Cerebellar cortex (tissue), 1 donor: ENCODE measurements around the gene MET.
"Not testable (repeated sequence)": the region's sequence is repeated elsewhere in the genome, so short reads cannot be mapped to it uniquely, and the experiment has no call there.

Source experiments
- DNase-seq: peaks from one replicate; pipeline ENCODE4 v3.0.0-alpha.2; 2015; ENCODE audit warnings: low spot score

Gene MET

GRCh38 chr7:116727432-116728009 lies 55.5 kb downstream of the MET start:
- no peak for DNase-seq

DNA sequence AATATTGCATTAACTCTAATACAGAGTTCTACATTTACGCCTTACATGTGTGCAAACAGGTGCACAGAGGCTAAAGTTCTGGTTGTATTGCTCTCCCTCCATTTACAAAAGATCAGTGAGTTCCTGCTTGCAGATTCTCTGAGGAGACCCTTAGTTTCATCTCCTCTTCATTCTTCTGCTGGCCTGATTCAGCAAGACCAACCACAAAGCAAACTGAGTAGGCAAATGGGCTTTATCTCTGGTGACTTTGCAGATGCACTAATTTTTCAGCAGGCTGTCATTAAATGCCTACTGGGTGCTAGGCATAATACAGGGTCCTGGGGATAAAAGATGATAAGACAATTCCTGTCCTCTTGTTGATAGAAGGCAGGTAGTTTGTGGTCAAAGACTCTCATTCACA lies 56.4 kb downstream of the MET start:
- DNase-seq: no peak

- DNase-seq: no peak
Observed at GRCh38 chr7:116730097-116731022, 58.4 kb downstream of the MET start.

DNA sequence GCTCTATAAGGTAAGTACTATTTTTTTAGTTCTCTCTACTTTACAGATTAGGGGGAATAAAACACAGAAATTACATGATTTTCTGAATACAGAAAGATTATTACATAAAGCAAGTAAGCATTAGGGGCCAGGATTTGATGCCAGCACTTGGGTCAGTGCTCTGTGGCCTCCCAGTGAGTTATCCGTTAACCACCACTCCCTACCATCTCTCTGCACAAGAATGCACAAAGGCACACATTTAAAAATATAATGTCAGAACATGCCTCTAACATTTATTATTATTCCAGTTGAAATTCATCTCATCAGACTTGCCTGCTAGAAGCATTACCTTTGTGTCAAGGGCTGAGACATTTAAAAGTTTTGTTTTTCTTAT lies 59.0 kb downstream of the MET start:
- no peak for DNase-seq

DNA sequence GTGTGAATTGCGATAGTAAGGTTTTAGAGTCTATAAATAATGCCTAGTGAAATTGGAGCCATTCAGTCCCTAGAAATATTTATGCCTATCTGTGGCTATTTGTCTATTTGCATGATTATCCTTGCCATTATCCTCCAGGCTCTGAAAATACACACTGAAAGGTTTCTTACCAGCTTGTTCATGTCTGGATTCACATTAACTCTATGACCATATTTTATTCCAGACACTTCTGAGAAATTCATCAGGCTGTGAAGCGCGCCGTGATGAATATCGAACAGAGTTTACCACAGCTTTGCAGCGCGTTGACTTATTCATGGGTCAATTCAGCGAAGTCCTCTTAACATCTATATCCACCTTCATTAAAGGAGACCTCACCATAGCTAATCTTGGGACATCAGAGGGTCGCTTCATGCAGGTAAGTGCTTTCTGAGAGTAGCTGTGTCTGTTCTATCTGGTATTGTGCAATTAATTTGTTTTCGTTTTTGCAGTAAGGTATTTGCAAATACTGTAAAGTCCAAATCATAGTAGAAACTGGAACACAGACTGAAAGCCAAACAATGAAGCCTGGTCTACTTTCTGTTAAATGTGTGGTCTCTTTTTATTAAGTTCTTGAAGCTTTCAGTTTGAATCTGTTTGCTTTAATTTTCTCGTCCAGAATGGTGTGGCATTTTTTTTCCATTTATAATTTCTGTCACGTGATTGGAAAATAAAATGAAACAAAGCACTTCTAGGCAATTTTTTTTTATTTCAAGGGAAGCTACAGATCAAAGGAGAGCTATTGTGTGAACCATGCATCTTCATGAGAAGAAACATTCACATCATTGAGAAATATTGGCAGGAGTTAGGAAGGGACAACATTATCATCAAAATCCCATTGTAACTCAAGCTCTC lies 59.7 kb downstream of the MET start:
- DNase-seq: no peak

DNA sequence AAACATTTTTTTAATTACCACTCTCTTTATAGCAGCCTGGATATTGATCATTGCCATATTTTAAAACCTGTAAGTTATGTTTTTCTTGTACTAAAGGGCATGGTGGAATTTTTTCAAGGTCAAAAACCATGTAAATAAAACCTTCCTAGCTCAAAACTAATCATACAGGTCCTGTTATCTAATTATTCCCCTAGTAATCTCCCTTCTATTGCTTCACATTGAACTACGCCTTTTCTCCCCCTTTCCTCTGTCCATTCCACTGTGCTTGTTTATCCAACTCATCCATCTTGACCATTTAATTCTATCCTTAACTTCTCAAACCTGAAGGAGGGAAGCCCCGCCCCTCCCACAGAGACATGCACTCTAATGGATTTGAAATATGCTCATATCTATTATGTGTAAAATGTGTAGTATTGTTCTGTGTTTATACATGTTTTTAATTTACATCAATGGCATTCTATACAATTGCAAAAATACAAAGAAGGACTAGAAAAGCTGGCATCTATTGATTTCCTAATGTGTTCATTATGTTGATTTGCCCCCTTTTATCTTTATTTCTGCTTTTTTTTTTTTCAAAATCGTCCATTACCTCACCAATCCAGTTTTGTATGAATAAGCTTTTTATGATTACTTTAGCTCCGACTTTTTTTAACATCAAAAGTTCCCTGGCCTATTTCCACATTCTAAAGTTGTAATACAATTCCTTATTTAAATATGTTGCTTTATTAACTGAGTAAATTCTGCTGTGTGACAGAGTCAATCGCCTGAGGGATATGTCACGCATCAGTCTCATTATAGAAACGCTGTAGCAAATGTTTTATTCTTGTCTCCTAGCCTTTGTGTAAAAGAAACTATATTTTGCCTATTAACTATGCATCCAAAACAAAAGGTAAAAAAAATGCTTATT lies 61.0 kb downstream of the MET start:
- DNase-seq: no peak

- DNase-seq: no peak
Observed at GRCh38 chr7:116733924-116734580, 62.1 kb downstream of the MET start.

DNA sequence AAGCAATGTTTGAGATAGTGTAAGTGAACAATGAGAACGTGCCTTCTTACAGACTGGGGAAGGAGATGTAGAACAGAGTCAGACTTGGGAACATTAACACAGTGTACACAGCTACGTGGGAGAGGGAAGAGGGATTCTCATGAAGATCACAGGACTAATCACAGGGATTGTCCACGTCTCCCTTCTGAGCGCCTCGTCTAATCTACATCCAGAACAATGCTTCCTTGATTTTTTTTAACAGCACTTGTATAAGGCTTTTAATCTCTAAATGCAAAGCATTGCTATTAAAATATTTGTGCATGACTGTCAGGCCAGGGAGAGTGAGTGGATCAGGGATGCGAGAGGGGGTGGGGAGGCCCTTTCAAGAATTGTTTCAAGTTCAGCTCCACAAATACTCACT lies 62.7 kb downstream of the MET start:
- no peak for DNase-seq

DNA sequence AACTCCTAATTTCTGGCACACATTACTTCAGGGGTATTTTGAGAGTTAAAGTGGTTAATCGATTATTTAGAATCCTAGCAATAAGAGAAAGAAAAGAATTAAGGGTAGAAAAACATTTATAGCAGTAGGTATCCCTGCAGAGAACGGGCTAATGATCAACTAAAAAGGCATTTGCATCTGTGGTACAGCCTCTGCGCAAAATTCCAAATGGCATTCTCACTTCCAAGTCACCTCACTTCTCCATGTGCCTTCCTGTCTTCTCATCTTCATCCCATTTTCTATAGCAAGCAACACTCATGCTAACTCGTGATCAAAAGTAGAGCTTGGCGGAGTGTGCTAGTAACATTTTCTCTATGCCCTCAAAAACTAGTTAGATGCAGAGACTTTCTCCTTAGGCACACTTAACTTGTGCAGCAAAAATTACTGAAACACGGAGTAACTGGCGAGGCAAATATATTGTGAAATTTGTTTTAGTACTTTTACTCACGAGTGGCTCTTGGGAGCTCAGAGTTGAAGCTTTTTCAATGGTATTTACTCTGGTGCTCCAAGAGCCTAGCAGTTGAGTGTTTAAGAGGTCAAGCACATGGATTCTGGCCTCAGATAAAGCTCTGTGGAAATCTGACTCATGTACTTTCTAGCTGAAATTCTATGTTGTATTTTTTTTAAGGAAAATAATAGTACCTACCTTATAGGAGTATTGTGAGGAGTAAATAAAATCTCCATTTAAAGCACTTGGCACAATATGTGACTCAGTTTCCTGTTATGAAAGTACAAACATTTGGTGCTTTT lies 65.1 kb downstream of the MET start:
- DNase-seq: no peak

DNA sequence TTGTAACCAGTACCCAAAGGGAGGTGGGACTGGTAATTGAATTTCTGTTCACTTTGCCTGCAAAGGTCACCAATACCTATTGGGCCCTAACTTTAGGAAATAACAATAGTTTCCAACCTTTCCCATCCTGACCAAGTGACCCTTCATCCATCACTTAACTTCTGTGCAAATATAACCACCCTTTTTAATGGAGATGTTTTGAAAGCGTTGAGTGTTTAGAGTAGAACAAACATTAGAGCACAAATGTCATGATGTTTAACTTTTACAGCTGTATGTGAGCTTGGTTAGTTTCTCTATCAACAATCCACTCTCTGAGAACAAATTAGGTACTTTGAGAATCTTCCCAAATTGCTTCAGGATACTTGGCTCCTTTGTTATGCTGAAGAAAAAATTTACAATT lies 66.4 kb downstream of the MET start:
- DNase-seq: no peak

DNA sequence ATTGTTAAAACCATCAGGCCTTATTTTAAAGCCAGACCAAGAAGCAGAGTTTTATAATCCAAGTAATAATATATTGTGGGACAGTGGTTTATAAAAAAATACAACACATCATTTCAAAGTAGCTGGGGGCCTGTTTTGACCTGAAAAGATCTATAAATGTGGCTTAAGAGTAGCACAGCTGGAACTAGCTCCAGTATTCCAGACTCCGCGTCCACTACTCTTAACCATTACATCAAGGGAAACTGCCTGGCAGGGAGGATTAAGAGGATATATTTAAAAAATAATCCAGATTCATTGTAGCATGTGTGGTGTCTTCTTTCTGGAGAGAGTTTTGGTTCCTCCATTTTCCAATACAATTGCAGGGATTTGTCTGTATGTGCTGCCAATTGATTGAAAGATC lies 67.3 kb downstream of the MET start:
- DNase-seq: no peak

DNA sequence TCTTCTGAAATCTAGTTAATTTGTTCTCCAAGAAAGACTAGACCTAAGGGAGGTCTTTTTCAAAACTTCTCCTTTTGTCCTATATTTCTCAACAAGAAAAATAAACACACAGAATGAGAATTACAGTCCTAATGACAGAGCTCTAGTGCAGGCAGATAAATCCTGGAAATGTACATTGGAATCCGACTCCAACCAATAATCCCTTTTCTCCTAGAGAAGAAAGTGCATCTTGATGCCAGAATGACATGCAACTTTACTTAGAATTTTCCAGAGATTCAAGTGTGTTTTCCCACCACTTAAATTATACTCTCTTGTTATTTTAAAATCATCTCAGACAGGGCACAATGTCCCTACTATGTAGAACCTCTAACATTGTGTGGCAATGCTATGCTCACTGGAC lies 68.2 kb downstream of the MET start:
- DNase-seq: no peak

GRCh38 chr7:116740755-116741462 lies 68.9 kb downstream of the MET start:
- no peak for DNase-seq

DNA sequence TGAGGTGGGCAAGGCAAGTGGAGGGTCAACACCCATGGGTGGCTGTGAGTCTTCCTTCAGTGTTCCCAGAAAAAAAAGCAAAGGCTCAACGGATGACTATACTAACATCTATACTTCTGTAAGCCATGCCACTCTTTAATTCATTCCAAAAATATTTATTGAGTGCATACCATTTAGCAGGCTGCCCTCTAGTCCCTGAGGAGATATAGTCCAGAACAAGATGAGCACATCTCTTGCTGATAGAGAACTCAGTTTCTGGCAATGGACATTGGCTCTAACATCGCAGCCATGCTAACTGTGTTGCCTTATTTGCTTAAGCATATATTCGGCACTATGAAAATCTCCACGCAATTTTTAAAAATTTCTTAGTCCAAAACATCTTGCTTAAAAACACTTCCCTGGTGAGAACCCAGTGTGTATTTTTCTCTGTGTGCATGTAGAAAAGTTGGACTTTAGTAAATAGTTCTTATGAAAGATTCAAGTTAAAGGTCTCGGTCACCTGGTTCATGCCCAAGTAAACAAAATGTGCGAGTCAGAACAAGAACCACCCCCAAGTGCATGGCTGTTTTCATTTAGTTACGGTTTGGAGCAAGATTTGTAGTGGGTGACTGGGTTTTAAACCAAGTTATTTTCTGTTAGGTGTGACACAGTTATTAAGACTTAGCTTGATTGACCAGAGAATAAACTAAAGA lies 69.8 kb downstream of the MET start:
- DNase-seq: no peak

DNA sequence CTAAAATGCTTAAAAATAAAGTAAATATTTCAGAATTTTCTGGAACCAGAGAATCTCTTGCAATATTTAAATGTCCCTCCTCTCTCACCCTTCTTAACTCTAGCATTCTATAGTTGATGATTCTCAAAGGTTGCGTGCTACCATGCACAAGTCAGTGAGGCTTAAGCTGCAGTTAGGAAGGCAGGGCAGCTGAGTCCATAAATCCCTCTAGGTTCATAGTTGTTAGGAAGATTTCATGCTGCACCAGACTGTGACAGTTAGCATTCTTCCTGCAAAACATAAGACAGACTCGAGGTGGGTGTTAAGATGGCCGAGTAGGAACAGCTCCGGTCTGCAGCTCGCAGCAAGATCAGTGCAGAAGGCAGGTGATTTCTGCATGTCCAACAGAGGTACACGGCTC lies 70.6 kb downstream of the MET start:
- DNase-seq: no peak

DNA sequence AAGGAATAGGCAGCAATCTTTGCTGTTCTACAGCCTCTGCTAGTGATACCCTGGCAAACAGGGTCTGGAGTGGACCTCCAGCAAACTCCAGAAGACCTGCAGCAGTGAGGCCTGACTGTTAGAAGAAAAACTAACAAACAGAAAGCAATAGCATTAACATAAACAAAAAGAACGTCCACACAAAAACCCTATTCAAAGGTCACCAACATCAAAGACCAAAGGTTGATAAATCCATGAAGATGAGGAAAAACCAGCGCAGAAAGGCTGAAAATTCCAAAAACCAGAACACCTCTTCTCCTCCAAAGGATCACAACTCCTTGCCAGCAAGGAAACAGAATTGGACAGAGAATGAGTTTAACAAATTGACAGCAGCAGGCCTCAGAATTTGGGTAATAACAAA lies 71.8 kb downstream of the MET start:
- not testable (repeated sequence) for DNase-seq

GRCh38 chr7:116746388-116746787 lies 74.4 kb downstream of the MET start:
- not testable (repeated sequence) for DNase-seq

DNA sequence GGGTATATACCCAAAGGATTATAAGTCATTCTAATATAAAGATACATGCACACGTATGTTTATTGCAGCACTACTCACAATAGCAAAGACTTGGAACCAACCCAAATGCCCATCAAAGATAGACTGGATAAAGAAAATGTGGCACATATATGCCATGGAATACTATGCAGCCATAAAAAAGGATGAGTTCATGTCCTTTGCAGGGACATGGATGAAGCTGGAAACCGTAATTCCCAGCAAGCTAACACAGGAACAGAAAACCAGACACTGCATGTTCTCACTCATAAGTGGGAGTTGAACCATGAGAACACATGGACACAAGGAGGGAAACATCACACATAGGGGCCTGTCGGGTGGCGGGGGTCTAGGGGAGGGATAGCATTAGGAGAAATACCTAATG lies 79.1 kb downstream of the MET start:
- not testable (repeated sequence) for DNase-seq
